HG02840 (cell line): ENCODE results near the gene SLC35F6.
"Not testable (repeated sequence)": the region's sequence is repeated elsewhere in the genome, so short reads cannot be mapped to it uniquely, and the experiment has no call there.

Experiments used
- ATAC-seq: cut with Tn5 transposase; IDR thresholded peaks from one replicate; pipeline ENCODE4 v1.9.1; 2021; ENCODE audit warnings: mild to moderate bottlenecking, moderate library complexity, moderate number of reproducible peaks; ENCODE audit not compliant: unreplicated experiment, low FRiP score

SLC35F6 gene

DNA sequence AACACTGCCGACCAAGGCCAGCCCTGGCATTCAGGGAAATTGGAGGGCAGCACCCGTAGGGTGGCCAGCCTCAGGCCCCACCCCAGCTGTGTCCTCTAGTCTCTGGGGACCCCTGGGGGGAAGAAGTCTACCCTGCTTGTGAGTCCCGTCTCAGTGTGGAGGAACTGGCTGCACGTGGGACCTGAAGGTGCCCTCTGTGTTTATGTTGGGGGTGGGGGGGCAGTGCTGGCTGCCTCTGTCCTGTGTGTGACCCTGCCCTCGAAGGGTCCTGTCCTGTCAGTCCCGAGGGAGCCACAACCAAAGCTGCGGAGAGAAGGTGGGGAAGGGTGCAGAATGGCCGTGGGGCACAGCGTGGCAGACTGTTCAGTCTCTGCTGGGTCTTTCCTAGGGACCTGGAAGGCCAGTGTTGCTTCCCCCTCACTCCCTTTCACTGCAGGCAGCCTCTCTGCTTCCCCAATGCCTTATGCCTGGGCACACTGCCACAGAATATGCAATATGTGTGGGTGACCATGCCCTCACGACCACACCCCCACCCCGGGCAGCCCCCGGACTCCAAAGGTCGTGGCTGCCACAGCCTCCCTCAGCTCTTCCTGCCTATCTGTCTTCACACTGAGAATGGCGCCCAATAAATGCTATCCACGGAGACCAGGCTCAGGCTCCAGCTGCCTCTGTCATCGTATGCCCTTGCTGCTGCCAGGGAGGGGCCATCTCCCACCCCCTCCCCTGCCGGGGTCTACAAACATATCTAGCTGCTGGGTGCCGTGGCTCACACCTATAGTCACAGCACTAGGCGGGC, 33.3 kb upstream of the SLC35F6 start:
- ATAC-seq = no peak

DNA sequence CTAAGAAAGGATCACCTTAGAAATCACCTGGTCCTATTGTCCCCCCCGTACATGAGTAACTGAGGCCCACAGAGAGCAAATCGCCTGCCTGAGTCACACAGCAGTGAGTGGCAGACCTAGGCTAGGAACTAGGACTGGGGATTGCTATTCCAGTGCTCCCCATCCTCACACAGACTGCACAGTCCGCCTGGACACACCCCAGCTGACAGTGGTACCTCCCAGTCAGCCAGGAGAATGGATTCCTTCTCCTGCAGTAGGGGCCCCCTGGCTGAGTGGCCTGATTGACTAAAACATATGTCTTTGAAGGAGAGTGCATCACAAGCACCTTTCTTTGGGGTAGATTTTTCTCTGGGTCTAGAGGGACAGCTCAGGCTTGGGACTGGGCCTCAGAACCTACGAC, 32.4 kb upstream of the SLC35F6 start:
- ATAC-seq = no peak

DNA sequence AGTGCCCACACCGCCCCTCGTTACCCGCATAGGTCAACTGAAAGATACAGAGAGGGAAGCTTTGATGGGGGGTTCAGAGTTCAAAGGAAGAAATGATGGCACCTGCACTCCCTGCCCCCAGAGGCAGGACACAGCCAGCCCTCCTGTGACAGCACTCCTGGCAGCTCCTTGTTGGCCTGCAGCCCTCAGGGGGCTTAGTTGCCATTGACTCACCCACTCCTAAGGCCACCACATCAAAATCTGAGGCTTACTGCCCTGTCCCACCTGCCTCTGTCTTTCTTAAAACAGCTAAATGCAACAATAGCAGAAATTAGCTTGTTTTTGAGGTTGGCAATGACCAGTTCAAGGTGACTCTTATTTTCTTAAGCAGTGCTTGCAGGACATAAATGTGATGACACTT, 31.6 kb upstream of the SLC35F6 start:
- ATAC-seq = no peak

DNA sequence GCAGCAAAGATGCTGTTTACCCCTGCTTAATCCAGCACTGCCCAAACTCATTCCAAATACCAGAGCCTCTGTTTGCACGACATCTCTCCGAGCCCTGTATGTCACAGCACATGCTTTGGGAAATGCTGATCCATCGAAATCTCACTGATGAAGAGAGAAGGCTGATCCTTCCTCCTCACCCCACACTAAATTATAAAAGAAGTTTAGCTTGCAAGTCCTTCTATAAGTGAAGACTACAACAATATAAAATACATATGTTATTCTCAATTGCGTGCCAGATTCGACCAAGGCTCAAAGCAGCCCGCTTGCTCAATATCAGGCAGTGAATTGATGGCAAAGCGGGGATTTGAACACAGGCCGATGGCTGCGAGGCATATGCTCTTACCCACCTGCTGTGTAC, 30.7 kb upstream of the SLC35F6 start:
- no peak for ATAC-seq

DNA sequence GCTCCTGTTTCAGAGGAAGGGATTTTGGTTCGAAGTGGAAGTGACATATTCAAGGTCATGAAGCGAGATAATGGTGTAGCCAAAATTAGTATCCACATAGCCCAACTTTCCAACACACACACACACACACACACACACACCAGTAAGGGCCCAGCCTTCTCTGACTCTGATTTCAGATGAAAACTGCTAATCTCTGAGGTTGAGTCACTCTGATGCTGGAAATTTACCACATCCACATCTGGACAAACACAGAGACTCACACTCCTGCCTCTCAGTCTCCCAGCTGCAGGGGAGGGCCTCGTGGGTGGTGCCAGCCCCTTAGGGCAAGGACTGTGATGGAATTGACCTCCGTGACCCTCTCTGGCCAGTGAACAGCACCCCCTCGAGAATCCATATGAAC, 29.0 kb upstream of the SLC35F6 start:
- no peak for ATAC-seq

DNA sequence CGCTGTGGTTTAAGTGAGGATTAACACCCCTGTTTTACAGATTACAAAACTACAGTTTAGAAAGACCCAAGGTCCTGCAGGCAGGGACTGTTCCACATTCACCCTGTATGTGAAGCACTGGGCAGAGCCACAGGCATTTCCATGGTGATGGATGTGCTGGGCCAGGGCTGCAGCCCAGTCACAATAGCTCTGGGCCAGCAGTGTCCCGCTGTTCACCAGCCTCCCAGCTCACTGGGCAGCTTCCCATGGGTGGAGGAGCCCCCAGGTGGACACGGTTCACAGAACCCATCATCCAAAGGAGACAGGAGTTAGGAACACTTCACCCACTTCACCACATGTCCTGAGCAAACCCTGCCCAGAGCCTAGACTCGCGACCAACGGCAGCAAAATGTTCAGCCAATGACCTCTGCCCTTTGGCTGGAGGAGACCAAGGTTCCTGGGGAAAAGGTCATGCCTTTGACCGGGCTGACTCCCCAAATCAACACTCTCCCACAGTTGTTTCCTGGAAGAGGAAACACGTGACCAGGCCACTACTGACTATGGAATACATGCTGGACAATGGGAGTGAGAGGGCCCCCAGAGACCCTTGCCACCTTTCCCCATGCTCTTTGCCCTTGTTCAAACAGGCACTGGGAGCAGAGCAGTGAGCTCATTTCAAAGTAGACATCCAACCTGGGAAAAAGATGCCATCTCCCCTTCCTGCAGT, 28.0 kb upstream of the SLC35F6 start:
- ATAC-seq = no peak

DNA sequence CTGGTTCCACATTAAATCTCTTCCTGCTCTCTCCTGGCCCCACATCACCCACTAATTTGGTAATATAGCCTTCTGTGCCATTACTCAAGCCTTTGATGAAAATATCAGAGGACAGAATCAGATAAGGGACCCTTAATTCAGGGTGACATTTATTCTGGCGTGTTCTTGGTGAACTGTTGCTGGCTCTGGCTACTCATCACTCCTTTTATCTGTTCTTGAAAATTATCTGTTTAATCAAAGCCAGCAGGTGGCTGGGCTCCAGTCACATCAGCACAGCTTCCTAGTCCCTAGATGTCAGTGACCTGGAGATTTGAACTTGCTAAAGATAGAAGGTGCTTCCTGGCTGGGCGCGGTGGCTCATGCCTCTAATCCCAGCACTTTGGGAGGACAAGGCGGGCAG, 26.9 kb upstream of the SLC35F6 start:
- ATAC-seq = no peak

DNA sequence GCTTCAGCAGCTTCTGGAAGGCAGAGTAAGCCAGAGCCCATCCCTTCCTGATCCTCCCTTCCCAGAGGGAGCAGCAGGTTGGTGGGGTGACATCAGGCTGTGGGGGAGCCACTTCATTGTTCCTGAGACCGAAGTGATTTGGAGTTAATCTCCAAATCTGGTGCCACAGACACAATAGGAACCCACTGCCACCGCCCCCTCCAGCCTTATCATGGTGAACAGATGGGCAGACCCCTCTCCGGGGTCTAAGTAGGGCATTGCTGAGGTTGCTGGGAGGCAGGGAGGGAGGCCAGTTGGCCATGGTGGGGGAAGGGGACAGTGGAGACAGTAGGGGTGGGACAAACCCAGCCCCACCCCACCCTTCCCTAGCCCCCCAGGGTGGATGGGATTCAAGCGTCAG, 25.6 kb upstream of the SLC35F6 start:
- ATAC-seq = no peak

DNA sequence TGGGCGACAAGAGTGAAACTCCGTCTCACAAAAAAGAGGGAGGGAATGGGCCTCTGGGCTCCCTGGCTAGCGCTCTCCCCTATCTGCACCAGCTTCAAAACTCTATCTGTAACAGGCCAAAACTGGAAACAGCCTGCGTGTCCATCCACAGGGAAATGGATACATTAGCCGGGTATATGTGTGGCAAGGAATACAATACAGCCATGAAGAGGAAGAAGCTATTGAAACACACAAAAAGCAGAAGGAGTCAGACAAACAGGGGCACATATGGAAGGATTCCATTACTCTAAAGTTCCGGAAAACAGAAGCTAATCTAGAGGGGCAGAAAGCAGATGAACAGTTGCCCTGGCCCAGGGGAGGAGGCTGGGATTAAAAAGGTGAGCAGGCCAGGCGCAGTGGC, 24.6 kb upstream of the SLC35F6 start:
- ATAC-seq = no peak

DNA sequence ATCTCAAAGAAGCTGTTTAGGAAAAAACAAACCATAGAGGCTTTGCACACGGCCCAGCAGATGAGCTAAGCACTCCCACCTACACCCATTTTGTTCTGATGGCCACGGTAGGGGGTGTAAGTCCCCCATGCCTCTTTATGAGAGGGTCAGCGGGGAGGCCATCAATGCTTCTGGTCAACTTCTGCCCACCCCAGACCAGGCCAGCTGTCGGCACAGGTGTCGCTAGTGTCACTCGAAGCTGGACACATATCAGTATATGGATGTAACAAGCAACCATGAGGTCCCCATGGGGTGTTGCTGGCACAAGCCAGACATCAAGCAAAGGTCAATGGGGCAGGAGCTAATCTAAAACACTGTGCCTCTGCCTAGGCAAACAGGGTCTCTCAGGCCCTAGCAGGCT, 23.7 kb upstream of the SLC35F6 start:
- no peak for ATAC-seq

DNA sequence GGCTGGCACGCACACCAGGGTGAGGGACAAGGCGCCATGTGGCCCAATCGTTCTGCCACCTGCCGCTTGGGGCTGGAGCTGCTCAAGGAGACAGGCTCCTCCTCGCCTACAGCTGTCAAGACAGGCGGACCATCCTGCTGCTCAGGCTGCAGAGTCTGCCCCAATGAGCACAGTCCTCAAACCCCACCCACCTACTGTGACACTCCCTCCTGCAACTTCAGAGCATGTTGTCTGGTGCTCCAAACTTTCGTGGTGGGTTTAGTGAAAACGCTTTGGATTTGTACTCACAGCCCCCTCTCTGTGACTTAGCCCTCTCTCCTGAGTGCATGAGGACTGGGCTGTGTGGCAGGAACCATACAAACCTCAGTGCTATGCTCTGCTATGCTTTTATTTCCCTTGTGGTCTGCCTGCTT, 23.2 kb upstream of the SLC35F6 start:
- no peak for ATAC-seq

DNA sequence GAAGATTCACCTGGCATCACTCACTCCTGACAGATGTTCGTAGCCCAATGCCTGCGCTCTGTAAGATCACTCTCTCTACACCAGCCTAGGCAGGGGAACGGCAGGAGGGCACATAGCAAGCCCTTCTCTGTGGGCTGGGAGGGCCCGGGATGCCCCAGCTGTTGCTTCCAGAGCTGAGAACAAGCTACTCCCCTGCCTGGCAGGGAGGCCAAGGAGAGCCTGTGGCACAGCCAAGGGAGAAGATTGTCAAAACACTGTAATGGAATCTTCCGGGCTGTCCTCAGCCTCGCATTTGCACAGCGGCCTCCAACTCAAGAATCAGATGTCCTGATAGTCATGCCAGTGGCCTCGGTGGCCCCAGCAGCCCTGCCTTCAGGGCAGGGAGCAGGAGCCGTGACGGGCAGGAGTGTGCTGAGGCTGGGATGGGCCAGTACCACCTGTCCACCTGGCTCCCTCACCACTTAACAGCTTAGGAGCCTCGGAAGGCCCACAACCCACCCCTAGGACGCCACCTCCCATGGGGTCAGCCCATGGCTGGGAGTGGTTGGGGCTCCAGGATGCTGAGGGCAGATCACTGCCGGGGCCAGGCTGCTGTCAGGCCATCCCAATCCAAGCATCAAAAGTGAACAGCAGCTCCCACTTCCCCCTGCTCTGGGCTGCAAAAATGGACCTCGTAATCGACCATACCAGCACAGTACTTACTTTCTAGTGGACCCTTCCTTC, 21.9 kb upstream of the SLC35F6 start:
- no peak for ATAC-seq

DNA sequence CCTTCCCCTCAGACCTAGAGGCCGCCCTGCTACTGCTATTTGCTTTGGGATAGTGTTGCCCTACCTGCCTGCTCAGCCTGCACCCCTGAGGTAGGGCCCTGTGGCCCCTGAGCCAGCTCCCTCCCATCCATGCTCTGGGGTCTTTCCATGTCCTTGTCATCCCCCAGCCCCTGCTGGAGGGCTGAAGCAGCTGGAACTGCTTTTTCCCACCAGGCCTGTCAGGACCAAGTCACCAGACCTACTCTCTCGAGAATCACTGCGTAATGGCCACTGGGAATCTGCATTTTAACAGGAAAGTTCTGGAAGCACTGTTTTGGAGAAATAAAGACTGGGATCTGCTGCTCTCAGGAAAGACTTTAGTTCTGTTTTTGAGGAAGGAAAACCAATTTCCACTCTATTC, 20.2 kb upstream of the SLC35F6 start:
- ATAC-seq = no peak

DNA sequence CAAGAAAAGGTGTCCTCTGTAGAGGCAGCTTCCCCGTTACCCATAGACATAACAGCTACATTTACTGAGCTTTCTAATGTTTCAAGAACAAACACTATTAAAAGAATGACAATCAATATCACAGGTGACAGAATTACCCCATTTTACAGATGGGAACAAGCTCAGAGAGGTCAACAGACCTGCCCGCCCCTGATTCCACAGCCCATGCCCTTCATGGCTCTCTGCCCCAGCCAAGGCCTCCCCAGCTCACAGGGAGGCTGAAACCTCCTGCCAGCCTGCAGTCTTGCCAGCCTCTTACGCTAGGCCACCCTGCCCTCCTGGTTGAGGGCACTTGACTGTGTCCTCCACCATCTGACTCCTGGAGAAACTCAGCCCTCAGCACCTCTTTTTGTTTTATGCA, 19.1 kb upstream of the SLC35F6 start:
- no peak for ATAC-seq

DNA sequence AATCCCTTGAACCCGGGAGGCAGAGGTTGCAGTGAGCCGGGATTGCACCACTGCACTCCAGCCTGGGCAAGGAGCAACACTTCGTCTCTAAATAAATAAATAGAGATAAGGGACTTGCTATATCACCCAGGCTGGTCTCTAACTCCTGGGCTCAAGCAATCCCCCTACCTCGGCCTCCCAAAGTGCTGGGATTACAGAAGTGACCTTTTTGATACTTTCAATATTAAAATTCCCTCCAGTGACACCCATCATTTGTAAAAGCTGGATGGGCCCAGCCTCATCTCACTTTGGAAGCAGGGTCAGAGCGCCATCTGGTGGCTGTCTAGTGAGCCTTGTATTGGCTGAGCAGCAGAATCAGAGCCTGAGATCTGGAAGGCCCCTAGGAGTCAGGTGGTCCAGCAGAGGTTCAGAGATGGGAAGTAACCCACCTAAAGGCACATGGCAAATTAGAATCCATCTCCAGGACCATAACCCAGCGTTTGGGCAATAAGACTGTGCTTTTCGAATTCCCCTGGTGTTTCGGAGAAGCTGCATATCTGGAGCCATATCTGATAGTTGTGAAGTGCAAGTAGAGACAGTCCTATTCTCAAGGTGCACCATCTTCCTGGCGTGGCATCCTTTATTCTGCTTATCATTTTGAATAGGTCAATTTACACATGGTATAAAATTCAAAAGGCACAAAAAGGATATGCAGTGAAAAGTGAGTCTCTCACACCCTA, 18.3 kb upstream of the SLC35F6 start:
- ATAC-seq = no peak

DNA sequence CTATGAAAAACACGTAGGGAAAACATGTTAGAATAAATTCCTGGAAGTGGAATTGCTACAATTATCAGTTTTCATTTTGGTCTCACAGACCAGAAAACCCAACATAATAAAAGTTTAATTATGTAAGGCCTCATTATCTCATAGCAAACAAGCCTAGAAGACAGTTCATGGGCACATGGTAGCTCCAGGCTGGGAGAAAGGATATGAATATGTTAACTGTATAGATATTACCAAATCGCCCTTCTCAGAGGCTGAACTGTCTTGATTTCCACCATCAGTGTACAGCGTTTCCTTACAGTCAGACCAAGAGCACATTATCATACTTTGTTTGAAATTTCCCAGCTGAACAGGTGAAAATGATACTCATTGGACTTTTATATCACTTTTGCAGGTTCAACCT, 17.1 kb upstream of the SLC35F6 start:
- no peak for ATAC-seq

DNA sequence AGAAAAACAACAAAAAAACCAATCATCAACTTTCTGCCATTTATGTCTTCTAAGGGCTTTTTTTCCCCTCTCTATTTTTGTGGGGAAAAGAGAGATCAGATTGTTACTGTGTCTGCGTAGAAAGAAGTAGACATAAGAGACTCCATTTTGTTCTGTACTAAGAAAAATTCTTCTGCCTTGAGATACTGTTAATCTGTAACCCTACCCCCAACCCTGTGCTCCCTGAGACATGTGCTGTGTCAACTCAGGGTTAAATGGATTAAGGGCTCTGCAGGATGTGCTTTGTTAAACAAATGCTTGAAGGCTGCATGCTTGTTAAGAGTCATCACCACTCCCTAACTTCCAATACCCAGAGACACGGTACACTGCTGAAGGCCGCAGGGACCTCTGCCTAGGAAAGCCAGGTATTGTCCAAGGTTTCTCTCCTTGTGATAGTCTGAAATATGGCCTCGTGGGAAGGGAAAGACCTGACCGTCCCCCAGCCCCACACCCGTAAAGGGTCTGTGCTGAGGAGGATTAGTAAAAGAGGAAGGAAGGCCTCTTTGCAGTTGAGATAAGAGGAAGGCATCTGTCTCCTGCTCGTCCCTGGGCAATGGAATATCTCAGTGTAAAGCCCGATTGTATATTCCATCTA, 14.2 kb upstream of the SLC35F6 start:
- not testable (repeated sequence) for ATAC-seq

DNA sequence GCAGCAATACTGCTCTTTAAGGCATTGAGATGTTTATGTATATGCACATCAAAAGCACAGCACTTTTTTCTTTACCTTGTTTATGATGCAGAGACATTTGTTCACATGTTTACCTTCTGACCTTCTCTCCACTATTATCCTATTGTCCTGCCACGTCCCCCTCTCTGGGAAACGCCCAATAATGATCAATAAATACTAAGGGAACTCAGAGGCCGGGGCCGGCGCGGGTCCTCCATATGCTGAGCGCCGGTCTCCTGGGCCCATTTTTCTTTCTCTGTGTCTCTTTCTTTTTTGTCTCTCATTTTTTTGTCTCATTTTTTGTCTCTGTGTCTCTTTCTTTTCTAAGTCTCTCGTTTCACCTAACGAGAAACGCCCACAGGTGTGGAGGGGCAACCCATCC, 13.6 kb upstream of the SLC35F6 start:
- ATAC-seq = not testable (repeated sequence)

DNA sequence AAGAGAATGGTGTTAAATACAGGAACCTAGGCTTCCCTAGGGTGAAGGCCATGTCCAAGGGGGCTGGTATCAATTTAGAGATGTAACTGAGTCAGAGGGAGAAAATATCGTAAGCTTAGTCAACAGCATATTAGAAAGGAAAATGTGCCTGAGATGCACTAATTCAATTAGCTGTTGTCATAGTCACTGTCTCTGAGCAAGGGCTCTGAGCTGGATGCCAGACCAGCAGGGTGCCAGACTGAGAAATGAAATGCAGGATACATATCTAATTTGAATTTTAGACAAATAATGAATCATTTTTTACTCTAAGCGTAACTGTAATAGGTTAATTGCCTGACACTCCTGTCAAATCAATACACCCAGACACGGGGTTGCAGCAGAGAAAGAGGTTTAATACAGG, 11.4 kb upstream of the SLC35F6 start:
- no peak for ATAC-seq

DNA sequence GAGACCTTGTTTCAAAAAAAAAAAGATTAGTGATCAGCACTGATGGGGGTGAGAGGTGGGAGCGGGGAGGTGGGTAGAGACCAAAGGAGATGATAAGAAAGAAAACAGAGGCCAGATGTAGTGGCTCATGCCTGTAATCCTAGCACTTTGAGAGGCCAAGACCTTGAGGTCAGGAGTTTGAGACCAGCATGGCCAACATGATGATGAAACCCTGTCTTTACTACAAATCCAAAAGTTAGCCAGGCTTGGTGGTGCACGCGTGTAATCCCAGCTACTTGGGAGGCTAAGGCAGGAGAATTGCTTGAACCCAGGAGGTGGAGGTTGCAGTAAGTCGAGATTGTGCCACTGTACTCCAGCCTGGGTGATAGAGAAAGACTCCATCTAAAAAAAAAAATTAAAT, 9.5 kb upstream of the SLC35F6 start:
- no peak for ATAC-seq
